ENCODE results near the gene OTOL1.
"Not testable (repeated sequence)": the region's sequence is repeated elsewhere in the genome, so short reads cannot be mapped to it uniquely, and the experiment has no call there.

Gene OTOL1

DNA sequence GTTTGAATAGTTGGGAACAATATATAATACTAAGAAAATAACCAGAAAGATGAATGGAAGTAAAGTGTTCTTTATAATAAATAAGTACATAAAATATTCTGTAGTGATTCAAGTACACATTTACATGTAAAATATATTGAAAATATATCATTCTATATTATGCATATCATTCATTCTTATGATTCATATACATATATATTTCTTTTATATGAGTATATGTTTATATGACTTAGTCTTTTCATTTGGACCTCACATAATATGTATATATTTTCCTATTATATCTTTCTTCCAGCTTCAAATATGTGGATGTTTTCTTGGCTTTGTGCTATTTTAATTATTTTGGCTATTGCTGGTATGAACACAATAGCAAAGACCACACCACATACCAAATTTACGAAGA, at the start of gene OTOL1:
OTOL1 (plus strand) TSS at position 301 of the 400 bp plus-strand sequence; CDS start at position 301, 0 bp downstream.
- no peak for DNase-seq (ENCODE audit: low read depth)

DNA sequence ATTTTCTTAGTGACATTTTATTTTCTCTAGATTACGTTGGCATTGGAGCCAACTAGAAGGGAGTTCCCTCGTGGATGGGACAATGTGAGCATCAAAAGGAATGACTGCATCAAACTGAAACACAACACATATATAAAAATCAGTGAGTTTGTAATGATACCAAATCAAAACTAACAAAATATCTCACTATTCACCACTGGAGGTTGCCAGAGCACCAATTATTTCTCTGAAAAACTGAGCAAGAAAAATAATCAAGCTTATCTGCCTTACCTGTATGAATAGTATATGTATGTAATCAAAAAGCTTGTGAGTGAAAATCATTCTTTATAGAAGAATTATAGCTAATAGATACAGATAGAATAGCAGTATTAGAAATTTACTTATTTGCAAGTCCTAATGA, 46.8 kb upstream of the OTOL1 start:
- no peak for DNase-seq (ENCODE audit: low read depth)

DNA sequence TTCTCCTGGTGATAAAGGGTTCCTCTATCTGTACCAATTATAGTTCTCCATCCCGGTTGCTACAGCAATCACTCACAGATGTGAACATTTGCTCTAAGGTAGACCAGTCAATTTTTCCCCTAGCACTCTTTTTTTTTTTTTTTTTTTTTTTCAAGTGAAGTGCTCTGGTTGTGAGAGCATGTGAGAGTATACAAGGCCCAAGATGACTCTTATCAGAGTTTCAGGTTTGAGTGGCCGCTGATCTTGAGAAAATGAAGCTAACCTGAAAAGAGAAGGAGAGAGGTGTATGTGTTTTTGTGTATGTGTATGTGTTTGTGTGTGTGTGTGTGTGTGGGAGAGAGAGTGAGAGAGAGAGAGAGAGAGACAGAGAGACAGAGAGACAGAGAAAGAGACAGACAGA, 44.4 kb upstream of the OTOL1 start:
- DNase-seq (ENCODE audit: low read depth) = no peak

DNA sequence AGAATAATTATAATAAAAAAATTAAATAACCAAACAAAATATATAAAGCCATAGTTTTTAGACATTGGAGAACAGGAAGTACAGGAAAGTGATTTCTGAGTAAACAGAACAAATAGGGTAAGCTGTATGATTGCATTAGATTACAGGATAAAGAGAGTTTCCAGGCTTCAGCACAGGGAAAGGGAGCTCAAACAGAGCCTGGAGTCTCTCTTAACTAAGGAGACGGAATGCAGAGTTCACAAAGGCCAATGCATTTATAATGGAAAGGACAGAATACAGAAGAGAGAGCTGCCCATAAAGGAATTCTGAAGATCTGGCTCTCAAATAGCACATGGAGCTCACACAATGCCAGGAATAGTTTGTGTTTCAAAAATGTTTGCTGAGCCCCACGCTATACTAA, 42.0 kb upstream of the OTOL1 start:
- DNase-seq (ENCODE audit: low read depth) = no peak

DNA sequence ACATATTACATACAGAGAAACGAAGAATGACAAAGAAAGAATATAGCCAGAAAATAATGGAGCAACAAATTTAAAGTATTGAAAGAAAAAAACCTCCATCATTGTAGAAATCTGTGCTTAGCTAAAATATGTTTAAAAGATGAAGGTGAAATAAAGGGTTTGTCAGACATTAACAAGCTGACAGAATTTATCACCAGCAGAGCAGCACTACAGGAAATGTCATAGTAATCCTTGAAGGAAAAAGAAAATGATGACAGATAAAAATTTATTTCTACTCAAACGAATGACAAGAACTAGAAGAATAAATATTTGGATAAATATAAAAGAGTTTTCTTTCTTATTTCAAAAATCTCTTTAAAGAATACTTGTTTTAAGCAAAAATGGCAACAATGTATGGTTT, 40.6 kb upstream of the OTOL1 start:
- no peak for DNase-seq (ENCODE audit: low read depth)

DNA sequence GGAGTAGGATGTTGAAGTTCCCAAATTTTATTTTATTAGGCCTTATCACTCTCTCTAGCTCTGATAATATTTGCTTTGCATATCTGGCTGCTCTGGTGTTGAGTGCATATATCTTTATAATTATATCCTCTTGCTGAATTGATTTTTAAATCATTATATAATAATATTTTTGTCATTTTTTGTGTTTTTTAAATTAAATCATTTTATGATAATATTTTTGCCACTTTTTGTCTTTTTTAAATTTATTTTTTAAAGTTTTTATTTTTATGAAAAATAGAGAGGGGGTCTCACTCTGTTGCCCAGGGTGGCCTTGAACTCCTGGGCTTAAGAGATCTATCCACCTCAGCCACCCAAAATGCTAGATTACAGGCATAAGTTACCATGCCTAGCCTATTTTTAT, 34.5 kb upstream of the OTOL1 start:
- DNase-seq (ENCODE audit: low read depth) = no peak

DNA sequence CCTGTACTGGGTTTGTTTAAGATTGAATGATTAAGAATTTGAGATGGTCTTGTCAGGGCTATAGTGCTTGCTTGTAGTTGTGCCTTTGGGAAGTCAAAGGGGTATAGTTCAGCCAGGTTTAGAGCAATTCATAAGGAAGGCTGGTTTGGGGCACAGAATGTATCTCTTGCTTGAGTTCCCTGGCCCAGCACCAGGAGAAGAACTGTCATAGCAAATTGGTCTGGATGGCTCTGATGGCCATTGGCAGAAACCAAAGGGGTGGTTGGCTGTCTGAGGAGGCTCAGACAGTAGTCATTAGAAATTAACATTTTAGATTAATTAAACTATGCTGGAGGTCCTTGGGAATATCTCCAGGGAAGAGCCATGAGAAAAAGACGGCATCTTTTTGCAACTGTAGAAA, 25.4 kb upstream of the OTOL1 start:
- no peak for DNase-seq (ENCODE audit: low read depth)

DNA sequence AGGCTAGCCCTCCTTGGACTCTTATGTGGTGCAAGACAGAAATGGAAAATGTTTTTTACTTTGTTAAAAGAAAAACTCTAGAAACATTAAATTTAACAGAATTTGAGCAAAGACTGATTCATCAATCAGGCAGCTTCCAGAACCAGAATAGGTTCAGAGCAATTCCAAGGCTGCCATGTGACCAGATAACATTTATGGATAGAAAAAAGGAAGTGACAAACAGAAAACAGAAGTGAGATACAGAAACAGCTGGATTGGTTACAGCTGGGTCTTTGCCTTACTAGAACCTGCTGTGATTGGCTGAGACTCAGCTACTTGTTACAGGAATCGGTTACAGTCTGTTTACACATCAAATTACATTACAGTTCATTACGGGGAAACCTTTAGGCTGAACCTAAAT, 22.5 kb upstream of the OTOL1 start:
- DNase-seq (ENCODE audit: low read depth) = no peak

DNA sequence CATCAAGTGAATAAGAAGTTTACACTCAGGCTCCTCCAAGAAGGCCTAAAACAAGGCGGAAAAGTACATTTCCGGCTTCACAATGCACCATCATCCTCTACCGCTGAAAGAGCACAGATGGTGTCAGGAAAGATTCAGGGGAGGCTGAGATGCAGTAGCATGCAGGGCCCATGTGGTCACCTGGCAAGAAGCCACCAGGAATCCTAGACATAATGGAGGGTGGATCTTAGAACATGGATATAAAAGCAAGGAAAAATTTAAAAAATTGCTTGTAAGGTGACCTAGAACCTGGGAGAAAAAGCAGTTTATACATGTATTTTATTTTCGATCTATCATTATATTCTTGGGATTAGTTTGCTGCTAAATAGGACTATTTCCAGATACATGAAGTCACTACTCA, 21.9 kb upstream of the OTOL1 start:
- DNase-seq (ENCODE audit: low read depth) = no peak

DNA sequence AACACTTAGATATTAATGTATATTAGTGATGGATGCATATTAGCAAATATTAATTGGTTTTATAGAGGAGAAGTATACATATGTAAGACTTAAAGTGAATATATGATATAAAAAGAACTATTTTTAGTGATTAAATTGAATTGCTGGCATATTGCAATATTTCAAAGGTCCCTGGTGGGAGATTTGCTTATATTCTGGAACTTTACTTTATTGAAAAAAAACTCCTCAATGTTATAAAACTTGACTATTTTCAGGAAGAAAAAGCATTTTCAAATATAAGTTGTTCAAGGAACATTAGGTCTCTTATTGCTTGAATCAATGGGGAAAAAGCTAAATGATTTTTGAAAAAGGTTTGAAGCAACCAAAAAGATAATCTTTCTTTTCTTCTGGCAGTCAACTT, 21.4 kb upstream of the OTOL1 start:
- DNase-seq (ENCODE audit: low read depth) = no peak

DNA sequence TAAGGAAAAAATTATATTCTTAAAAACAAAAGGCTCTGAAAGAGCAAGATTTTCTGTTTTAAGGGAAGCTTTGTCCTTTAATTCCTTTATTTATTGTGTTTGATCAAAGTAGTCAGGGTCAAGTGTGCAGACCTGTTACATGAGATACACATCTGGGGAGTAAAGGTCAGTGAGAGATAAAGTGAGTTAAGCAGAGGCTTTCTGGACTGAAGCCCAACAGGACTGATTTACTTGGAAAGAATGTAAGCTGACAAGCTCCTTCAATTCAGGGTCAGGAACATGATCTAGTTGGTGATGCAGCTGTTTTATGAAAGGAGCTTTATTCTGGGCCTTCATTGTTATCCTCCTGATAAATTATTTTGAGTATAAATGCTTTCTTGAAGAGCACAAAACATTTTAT, 20.7 kb upstream of the OTOL1 start:
- peak; percentile 35 for DNase-seq (ENCODE audit: low read depth)

DNA sequence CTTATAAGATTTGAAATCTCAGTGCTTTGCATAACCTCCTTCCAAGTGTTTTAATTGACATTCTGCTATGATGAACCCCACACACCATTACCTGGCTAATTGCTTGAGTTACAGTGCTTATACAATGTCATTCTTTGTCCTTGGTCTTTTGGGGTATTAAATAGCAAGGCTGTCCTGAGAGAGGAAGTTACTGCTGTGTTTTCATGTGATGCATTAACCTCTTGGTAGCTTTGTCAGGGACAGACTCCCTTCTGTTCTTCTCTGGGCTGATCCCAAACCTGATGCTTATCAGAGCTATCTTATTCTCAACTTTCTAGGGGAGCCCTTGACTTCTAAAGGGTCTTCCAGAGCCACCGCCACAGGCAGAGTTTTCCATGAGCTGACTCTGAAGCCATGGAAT, 12.4 kb upstream of the OTOL1 start:
- no peak for DNase-seq (ENCODE audit: low read depth)

DNA sequence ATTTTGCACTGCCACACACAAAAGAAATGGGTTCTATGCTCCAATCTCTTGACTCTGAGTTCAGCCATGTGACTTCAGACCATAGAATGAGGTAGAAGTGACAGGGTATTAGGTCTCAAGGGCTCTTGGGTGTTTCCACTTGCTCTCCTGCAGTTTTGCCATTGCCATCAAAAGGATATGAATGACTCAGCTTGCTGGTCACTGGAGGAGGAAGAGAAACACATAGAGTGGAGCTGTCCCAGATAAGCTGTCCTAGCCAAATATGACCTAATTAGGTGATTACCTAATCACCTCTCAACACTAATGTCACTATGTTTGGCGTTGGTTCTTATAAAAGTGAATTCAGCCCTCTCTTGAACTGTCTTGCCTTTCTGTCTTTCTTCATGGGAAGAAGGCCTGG, 8.3 kb upstream of the OTOL1 start:
- DNase-seq (ENCODE audit: low read depth) = not testable (repeated sequence)

DNA sequence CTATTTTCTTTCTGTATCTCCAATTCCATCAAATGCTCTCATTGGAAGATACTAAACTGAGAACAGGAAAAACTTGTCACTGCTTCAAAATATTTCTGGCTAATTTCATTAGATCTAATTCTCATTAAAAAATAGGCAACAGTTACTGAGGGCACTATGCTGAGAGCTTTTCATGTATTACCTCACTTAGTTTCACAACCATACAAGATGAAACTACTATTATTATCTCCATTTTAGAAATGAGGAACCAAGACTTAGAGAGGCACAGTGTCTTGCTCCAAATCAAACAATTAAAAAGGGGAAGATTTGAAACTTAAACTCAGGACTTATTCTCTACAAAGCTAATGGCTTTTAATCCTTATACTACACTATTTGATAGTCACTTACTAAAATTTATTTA, 7.2 kb upstream of the OTOL1 start:
- no peak for DNase-seq (ENCODE audit: low read depth)

DNA sequence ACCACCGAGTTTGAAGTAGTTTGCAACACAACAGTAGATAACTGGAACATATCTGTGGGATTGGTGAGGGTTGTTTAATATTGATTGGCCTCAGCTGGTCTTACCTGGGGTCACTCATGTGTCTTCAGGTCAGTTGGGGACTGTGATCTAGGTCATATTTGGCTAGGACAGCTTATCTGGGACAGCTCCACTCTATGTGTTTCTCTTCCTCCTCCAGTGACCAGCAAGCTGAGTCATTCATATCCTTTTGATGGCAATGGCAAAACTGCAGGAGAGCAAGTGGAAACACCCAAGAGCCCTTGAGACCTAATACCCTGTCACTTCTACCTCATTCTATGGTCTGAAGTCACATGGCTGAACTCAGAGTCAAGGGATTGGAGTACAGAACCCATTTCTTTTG, 5.8 kb upstream of the OTOL1 start:
- DNase-seq (ENCODE audit: low read depth) = not testable (repeated sequence)

DNA sequence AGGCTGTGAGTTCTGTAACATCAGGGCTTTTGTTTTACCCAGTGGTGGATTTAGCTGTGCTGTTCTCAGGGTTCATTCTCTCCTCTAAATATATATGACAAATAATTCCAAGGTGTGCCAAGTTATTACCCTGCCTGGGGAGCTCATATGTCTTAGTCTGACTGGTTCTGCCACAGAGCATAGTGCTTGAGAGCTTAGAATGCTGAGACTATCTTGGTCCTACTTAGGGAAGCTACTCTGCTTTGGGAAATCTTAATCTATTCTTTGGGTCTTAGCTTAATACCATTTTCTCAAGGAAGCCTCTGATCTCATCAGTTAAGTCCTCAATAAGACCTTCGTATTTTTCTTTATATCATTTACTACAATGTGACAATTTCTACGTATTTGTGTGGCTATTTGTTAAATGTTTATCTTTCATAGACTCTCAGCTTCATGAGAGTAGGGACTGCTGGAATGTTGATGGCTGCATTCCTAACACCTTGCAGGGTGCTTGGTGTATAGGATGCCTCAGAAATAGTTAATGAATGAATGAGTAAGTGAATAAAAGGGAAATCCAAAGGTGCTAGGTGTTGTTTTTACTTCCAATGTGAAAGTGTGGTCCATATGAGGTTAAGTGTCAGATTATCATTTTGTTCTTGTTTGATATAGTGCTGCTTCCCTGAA, 1.8 kb downstream of the OTOL1 start:
- DNase-seq (ENCODE audit: low read depth) = no peak

DNA sequence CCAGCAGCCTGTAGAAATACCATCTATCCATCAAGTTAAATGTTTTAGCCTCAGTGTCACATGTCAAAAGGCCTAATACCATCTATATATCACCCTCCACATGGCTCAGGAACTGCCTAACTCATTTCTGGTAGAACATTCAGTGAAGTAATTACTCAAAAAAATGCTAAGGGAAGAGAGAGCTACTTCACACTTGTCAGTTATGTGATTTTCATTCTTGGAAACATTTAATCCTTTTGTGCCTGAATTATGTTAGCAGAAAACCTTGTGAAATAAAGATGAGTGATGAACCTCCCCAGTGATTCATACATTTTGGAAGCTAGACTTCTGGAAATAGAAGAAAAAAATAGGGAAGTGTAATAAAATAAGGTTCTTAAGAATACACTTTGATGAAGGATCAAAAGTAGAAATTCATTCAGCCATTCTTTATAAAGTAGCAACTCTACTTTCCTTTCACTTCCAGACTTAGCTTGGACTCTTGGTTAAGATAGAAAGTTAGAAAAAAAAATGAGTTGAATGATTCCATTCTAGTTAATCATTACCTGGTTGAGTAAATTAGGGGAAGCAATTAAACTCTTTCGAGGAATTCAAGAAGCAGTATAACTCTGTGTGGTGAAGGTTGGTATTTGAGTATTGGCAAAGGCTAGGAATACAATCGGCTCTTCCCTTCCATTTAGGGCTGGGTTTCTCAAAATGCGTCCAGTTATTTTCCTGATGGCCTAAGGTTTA, 3.6 kb downstream of the OTOL1 start:
- no peak for DNase-seq (ENCODE audit: low read depth)

DNA sequence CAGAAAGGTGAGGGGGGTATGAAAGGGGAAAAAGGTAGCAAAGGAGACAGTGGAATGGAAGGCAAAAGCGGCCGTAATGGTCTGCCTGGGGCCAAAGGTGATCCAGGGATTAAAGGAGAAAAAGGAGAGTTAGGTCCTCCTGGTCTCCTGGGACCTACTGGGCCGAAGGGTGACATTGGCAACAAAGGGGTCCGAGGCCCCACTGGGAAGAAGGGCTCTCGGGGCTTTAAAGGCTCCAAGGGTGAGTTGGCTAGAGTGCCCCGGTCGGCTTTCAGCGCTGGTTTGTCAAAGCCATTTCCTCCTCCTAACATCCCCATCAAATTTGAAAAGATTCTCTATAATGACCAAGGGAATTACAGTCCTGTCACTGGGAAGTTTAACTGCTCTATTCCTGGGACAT, 6.7 kb downstream of the OTOL1 start:
- no peak for DNase-seq (ENCODE audit: low read depth)

DNA sequence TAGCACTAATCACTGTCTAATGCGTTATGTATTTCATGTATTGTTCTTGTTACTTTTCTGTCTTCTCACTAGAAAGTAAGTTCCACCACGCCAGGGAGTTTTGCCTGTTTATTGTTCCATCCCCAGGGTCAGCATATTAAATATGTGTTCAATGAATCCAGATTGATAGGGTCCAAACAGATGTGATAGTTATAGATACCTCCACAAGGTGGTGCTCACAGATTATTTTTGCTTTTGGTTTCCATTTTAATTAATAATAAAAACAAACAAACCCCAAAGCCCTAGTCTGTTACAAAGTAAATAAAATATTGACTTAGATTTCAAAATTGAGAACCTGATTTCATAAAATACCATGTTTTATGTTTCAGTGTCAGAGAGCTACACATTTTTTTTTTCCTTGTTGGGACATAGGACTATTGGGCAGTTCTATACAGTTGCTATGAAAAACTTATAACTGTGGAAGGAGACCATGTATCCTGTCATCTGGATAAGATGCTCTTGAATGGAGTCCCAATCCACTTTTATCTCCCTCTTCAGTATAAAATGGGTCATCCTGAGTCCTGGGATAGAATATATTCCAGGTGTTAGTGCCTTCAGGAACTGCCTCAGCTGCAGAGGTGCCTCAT, 12.4 kb downstream of the OTOL1 start:
- no peak for DNase-seq (ENCODE audit: low read depth)

DNA sequence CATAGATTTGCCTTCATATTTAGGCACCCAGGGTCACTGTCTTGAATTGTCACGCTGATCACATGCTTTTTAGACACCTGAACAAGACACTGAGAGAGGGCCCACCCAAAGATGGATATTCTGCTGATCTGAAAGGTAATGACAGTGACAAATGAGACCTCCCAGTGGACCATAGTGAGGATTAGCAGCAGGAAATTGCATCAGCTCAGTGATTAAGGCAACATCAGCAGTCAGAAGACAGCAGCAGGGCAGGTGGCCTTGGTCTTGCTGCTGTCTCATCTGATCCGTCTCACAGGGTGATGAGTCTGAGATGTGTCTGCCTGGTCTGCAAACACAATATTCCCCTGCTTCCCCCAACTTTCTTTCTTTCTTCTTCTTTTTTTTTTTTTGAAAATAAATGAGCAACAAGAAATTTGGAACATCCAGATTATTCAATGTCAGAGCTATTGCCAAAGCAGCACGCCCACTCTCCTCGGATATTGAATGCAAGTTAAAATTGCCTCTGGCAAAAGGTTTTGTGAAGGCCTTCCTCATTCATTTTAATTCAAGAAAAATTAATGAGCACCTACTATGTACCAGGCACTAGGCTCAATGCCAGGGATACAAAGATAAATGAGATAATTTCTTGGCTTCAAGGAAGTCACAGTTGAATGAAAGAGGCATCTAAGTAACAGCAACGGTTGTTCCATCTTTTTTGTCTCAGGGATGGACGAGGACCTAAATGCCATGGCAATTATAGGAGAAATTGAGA, 14.1 kb downstream of the OTOL1 start:
- no peak for DNase-seq (ENCODE audit: low read depth)

DNA sequence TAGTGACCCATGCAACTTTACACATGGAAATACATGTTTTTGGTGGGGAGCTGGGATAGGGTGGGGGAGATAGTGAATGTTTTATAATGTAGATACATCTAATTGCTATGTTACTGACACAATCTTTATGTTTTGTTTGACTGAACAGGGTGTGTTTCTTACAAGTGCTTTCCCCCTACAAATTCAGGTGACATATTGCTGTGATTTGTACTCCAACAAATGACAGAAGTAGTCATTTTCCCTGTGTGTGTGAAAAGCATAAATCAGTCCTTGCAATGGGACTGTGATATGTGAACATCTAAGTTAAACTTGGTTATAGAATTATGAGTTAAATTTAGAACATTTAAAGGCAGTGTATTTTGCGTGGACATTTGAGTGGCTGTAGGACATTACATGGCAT, 27.3 kb downstream of the OTOL1 start:
- no peak for DNase-seq (ENCODE audit: low read depth)

DNA sequence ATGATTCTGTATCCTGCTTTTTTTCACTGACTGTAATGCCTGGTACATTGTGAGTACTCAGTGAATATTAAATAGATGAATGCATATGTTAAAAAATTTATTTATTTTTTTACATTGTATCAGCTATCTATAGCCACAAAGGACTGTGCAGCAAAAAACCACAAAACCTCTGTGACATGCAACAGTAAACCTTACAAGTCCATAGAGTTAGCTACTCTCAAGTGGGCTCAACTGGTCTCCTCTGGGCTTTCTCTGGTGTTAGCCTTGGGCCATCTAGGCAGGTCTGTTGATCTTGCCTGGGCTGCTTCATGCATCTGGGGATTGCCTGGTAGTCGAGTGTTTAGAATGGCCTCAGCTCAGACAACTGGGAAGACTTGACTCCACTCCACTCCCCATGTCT, 35.3 kb downstream of the OTOL1 start:
- no peak for DNase-seq (ENCODE audit: low read depth)

DNA sequence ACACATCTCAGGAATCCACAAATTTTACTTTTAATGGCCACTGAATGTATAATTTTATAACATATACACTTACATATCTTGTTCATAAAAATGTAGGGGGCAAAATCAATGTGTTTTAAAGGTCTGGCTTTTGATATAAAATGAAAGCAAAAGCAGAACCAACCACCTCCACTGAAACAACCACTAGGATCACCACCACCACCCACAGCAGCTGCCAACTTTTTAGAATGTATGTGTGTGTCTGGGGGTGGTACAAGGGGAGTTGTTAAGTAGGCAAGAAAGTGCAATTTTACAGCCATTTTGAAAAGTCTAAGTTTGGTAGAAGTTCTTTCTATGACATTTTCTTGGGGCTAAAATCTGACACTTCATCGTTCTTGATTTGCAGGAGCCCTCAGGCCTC, 44.0 kb downstream of the OTOL1 start:
- DNase-seq (ENCODE audit: low read depth) = no peak

Data from non-pigmented ciliary epithelial cell (primary cell).